Neural cell (in vitro differentiated cells): Measurements from ENCODE around the gene UHRF2. TPM values are rescaled to one million over a fixed set of nuclear protein-coding genes. Genes with fewer than 3 reads are reported as not detected.

ENCODE experiments used
- H2AFZ ChIP-seq: fragments of 200-600, 300-800 bp; sonication (generic), shearing (Covaris generic); 2 replicates; pipeline ENCODE4 v1.6.0; 2014; ENCODE audit warnings: low read depth, mild to moderate bottlenecking, antibody characterized with exemption, low read length, moderate library complexity
- H3F3A ChIP-seq: fragments of 200-600 bp; shearing (Covaris generic); 2 replicates; pipeline ENCODE4 v1.6.1; 2016; ENCODE audit warnings: mild to moderate bottlenecking, moderate library complexity, mixed read lengths, antibody characterized with exemption, low read length; ENCODE audit not compliant: insufficient read depth, poor library complexity, severe bottlenecking
- H3K27ac ChIP-seq: fragments of 200-600, 300-800 bp; sonication (generic), shearing (Covaris generic); 2 replicates; pipeline ENCODE4 v1.5.1; 2014; ENCODE audit warnings: mild to moderate bottlenecking, low read length, moderate library complexity
- H3K27me3 ChIP-seq: fragments of 300-800, 200-600 bp; sonication (generic), shearing (Covaris generic); 2 replicates; pipeline ENCODE4 v1.6.0; 2014; ENCODE audit warnings: mild to moderate bottlenecking, low read depth, low read length, moderate library complexity; ENCODE audit not compliant: insufficient read depth
- H3K36me3 ChIP-seq: fragments of 300-800, 200-600 bp; sonication (generic), shearing (Covaris generic); 2 replicates; pipeline ENCODE4 v1.5.1; 2014; ENCODE audit warnings: mild to moderate bottlenecking, antibody characterized with exemption, low read length, moderate library complexity; ENCODE audit not compliant: insufficient read depth
- H3K4me2 ChIP-seq: fragments of 300-800, 200-600 bp; sonication (generic), shearing (Covaris generic); 2 replicates; pipeline ENCODE4 v1.6.0; 2014; ENCODE audit warnings: mild to moderate bottlenecking, low read length
- H3K4me3 ChIP-seq: fragments of 300-800, 200-600 bp; sonication (generic), shearing (Covaris generic); 2 replicates; pipeline ENCODE4 v1.5.1; 2014; ENCODE audit warnings: mild to moderate bottlenecking, low read length, moderate library complexity
- H3K79me2 ChIP-seq: fragments of 200-600 bp; shearing (Covaris generic); replicated peaks from 2 replicates; pipeline ENCODE4 v1.6.0; 2014; ENCODE audit warnings: mild to moderate bottlenecking, low read length, moderate library complexity; ENCODE audit not compliant: insufficient read depth
- H3K9ac ChIP-seq: fragments of 300-800, 200-600 bp; sonication (generic), shearing (Covaris generic); 2 replicates; pipeline ENCODE4 v1.6.1; 2016; ENCODE audit warnings: mild to moderate bottlenecking, low read length, mixed read lengths
- H3K9me2 ChIP-seq: fragments of 200-600 bp; shearing (Covaris generic); 2 replicates; pipeline ENCODE4 v1.6.1; 2016; ENCODE audit warnings: mild to moderate bottlenecking, low read length, mixed read lengths; ENCODE audit not compliant: insufficient read depth
- H3K9me3 ChIP-seq: fragments of 200-600, 300-800 bp; sonication (generic), shearing (Covaris generic); 2 replicates; pipeline ENCODE4 v1.6.1; 2016; ENCODE audit warnings: mild to moderate bottlenecking, mixed run types, low read length, moderate library complexity, mixed read lengths
- H4K20me1 ChIP-seq: fragments of 200-600 bp; shearing (Covaris generic); 2 replicates; pipeline ENCODE4 v1.6.1; 2016; ENCODE audit warnings: mild to moderate bottlenecking, mixed run types; ENCODE audit not compliant: insufficient read depth
- EP300 ChIP-seq: fragments of 450-650 bp; conservative IDR thresholded peaks from 2 replicates; pipeline ENCODE4 v1.6.1; 2014; ENCODE audit warnings: antibody characterized with exemption, mild to moderate bottlenecking, moderate library complexity; ENCODE audit not compliant: poor library complexity, severe bottlenecking
- EZH2 ChIP-seq: fragments of 200-600, 300-800 bp; shearing (Covaris generic), sonication (generic); IDR thresholded peaks from 2 replicates; pipeline ENCODE4 v1.6.1; 2014; ENCODE audit warnings: antibody characterized with exemption, low read length, borderline replicate concordance, mild to moderate bottlenecking; ENCODE audit not compliant: insufficient read depth, poor library complexity, severe bottlenecking
- MXI1 ChIP-seq: fragments of 450-650 bp; conservative IDR thresholded peaks from 2 replicates; pipeline ENCODE4 v1.6.1; 2014; ENCODE audit warnings: antibody characterized with exemption, mild to moderate bottlenecking; ENCODE audit not compliant: poor library complexity, severe bottlenecking
- POLR2AphosphoS5 ChIP-seq: IDR thresholded peaks from 2 replicates; pipeline ENCODE4 v1.6.1; 2012
- RAD21 ChIP-seq: fragments of 450-650 bp; conservative IDR thresholded peaks from 2 replicates; pipeline ENCODE4 v1.6.1; 2014; ENCODE audit warnings: antibody characterized with exemption, mild to moderate bottlenecking, moderate library complexity
- SMC3 ChIP-seq: fragments of 450-650 bp; conservative IDR thresholded peaks from 2 replicates; pipeline ENCODE4 v1.6.1; 2014; ENCODE audit warnings: antibody characterized with exemption, mild to moderate bottlenecking, moderate library complexity; ENCODE audit not compliant: poor library complexity
- TAF1 ChIP-seq: IDR thresholded peaks from 2 replicates; pipeline ENCODE4 v1.6.1; 2012; ENCODE audit warnings: low read depth
- polyA plus RNA-seq: library from polyadenylated mRNA; depleted of rRNA; stranded (reverse); fragments of >200 nt; gene quantifications from 2 replicates; pipeline ENCODE4 v1.2.3, GENCODE V29; 2014
- TF ChIP-seq, protein P1 (sequence below): fragments of 450-650 bp; IDR thresholded peaks from 2 replicates; pipeline ENCODE4 v1.5.1; 2014; ENCODE audit warnings: antibody characterized with exemption, mild to moderate bottlenecking, moderate library complexity; ENCODE audit not compliant: poor library complexity, severe bottlenecking
- TF ChIP-seq, protein P2 (sequence below): IDR thresholded peaks from 2 replicates; pipeline ENCODE4 v1.6.1; 2012; ENCODE audit warnings: borderline replicate concordance

Gene UHRF2
- polyA plus RNA-seq, 1 donor from 2014 or later, result 96.6 TPM

DNA sequence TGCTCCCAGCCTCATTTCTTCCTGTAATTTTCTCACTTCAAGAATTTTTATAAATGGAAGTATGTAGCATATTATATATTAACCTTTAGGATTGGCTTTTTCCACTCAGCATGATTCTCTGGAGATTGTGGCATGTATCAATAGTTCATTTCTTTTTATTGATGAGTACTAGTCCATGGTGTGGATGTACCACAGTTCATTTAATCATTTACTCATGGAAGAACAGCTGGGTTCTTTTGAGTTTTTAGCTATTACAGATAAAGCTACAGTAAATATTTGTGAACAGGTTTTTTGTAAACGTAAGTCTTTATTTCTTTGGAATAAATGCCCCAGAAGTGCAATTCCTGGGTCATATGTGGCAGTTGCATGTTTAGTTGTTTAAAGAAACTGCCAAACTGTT lies 76.1 kb downstream of the UHRF2 start:
- no peak overlapping the region for H3K4me2 ChIP-seq
- H3K9me2 ChIP-seq, result no peaks in the 10 kb centered on the region
- no peaks in the 10 kb centered on the region for H3K36me3 ChIP-seq
- H3K27ac ChIP-seq, result no peak overlapping the region
- no peaks in the 10 kb centered on the region for H4K20me1 ChIP-seq
- no peaks in the 10 kb centered on the region for H3K27me3 ChIP-seq
- TF ChIP-seq RAD21 (no peak), EP300 (no peak), EZH2 (no peak), TAF1 (no peak)
- TF ChIP-seq, protein P1, sequence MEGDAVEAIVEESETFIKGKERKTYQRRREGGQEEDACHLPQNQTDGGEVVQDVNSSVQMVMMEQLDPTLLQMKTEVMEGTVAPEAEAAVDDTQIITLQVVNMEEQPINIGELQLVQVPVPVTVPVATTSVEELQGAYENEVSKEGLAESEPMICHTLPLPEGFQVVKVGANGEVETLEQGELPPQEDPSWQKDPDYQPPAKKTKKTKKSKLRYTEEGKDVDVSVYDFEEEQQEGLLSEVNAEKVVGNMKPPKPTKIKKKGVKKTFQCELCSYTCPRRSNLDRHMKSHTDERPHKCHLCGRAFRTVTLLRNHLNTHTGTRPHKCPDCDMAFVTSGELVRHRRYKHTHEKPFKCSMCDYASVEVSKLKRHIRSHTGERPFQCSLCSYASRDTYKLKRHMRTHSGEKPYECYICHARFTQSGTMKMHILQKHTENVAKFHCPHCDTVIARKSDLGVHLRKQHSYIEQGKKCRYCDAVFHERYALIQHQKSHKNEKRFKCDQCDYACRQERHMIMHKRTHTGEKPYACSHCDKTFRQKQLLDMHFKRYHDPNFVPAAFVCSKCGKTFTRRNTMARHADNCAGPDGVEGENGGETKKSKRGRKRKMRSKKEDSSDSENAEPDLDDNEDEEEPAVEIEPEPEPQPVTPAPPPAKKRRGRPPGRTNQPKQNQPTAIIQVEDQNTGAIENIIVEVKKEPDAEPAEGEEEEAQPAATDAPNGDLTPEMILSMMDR, result no peak
- no peaks in the 10 kb centered on the region for H3F3A ChIP-seq
- no peak overlapping the region for H2AFZ ChIP-seq
- H3K9me3 ChIP-seq, result no peaks in the 10 kb centered on the region
- H3K79me2 ChIP-seq, result peaks cover 11% of the 10 kb centered on the region
- H3K9ac ChIP-seq, result no peak overlapping the region
- no peak overlapping the region for H3K4me3 ChIP-seq

DNA sequence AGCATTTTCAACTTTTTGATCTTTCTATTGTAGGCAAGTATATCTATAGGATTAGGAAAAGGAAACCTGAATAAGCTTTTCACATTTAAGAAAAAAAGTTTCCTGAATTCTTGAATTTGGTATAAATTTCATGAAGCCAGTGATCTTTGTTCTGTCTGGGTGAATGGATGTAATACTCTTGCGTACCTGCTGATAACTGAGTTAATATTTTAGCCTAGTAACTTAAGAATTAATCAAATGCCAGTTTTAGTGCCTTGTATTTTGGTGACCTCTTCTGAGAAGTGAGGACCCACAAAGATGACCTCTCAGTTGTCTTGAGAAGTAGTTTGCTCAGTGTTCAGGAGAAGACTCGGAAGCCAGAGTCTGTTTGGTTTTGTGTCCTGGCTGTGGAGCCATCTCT lies 77.9 kb downstream of the UHRF2 start:
- Histone ChIP-seq H3K27ac (no peak overlapping the region), H3K4me3 (no peak overlapping the region), H3F3A (no peaks in the 10 kb centered on the region), H3K9me3 (no peaks in the 10 kb centered on the region), H3K27me3 (no peaks in the 10 kb centered on the region), H3K79me2 (peaks cover 11% of the 10 kb centered on the region), H3K9ac (no peak overlapping the region), H3K36me3 (no peaks in the 10 kb centered on the region), H3K4me2 (no peak overlapping the region), H2AFZ (no peak overlapping the region), H3K9me2 (no peaks in the 10 kb centered on the region), H4K20me1 (no peaks in the 10 kb centered on the region)
- no peak for TF ChIP-seq MXI1
- TF ChIP-seq EZH2, result no peak
- no peak for TF ChIP-seq SMC3
- TF ChIP-seq EP300, result no peak
- TF ChIP-seq POLR2AphosphoS5, result no peak
- TF ChIP-seq, protein P2, sequence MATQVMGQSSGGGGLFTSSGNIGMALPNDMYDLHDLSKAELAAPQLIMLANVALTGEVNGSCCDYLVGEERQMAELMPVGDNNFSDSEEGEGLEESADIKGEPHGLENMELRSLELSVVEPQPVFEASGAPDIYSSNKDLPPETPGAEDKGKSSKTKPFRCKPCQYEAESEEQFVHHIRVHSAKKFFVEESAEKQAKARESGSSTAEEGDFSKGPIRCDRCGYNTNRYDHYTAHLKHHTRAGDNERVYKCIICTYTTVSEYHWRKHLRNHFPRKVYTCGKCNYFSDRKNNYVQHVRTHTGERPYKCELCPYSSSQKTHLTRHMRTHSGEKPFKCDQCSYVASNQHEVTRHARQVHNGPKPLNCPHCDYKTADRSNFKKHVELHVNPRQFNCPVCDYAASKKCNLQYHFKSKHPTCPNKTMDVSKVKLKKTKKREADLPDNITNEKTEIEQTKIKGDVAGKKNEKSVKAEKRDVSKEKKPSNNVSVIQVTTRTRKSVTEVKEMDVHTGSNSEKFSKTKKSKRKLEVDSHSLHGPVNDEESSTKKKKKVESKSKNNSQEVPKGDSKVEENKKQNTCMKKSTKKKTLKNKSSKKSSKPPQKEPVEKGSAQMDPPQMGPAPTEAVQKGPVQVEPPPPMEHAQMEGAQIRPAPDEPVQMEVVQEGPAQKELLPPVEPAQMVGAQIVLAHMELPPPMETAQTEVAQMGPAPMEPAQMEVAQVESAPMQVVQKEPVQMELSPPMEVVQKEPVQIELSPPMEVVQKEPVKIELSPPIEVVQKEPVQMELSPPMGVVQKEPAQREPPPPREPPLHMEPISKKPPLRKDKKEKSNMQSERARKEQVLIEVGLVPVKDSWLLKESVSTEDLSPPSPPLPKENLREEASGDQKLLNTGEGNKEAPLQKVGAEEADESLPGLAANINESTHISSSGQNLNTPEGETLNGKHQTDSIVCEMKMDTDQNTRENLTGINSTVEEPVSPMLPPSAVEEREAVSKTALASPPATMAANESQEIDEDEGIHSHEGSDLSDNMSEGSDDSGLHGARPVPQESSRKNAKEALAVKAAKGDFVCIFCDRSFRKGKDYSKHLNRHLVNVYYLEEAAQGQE, result no peak
- TF ChIP-seq, protein P1, result no peak
